IPS DF 6.9 (cell line): ENCODE measurements around the gene BEND6.
"Not testable (repeated sequence)": the region's sequence is repeated elsewhere in the genome, so short reads cannot be mapped to it uniquely, and the experiment has no call there.

Source experiments
- DNase-seq: peaks from one replicate; pipeline ENCODE4 v3.0.0-alpha.2; 2013; ENCODE audit warnings: low read depth, low spot score
- H3K27ac ChIP-seq: one replicate; pipeline ENCODE4 v1.5.1; 2013; ENCODE audit warnings: low read length, control low read depth
- H3K27me3 ChIP-seq: 2 replicates; pipeline ENCODE4 v1.6.1; 2013; ENCODE audit warnings: mild to moderate bottlenecking, low read length; ENCODE audit not compliant: control insufficient read depth, insufficient read depth
- H3K36me3 ChIP-seq: 2 replicates; pipeline ENCODE4 v1.6.1; 2013; ENCODE audit warnings: low read length; ENCODE audit not compliant: control insufficient read depth, insufficient read depth
- H3K4me1 ChIP-seq: 2 replicates; pipeline ENCODE4 v1.6.1; 2013; ENCODE audit warnings: low read length; ENCODE audit not compliant: control insufficient read depth, insufficient read depth
- H3K4me3 ChIP-seq: 2 replicates; pipeline ENCODE4 v1.5.1; 2013; ENCODE audit warnings: mild to moderate bottlenecking, low read length
- H3K9me3 ChIP-seq: 2 replicates; pipeline ENCODE4 v1.6.1; 2013; ENCODE audit warnings: low read length, inconsistent platforms; ENCODE audit not compliant: control insufficient read depth, insufficient read depth
- WGBS: extraction: QIAGEN DNeasy Blood & Tissue Kit; methylation state at CpG from one replicate; pipeline ENCODE4 v1.1.7; 2013; ENCODE audit warnings: mixed read lengths, missing lambda C conversion rate; ENCODE audit not compliant: insufficient read length, insufficient coverage; 5-methylcytosine and 5-hydroxymethylcytosine counted together

The BEND6 gene

GRCh38 chr6:57024775-57025174 is 69.9 kb downstream of the BEND6 start:
- H3K4me3 ChIP-seq, result no peak overlapping the region
- H3K9me3 ChIP-seq, result no peaks in the 10 kb centered on the region
- WGBS, result no CpG with 5 or more reads among the region's 1 CpG
- no peak overlapping the region for H3K27ac ChIP-seq
- H3K36me3 ChIP-seq, result no peaks in the 10 kb centered on the region
- no peaks in the 10 kb centered on the region for H3K27me3 ChIP-seq
- DNase-seq, result no peak
- peaks cover 1% of the 10 kb centered on the region; the same call in 1 of the 2 replicates for H3K4me1 ChIP-seq

- H3K27me3 ChIP-seq, result no peaks in the 10 kb centered on the region
- H3K9me3 ChIP-seq, result no peaks in the 10 kb centered on the region
- no peaks in the 10 kb centered on the region for H3K36me3 ChIP-seq
- no CpG with 5 or more reads among the region's 1 CpG for WGBS
- DNase-seq, result no peak
- no peak overlapping the region for H3K4me3 ChIP-seq
- H3K27ac ChIP-seq, result no peak overlapping the region
- H3K4me1 ChIP-seq, result peaks cover 1% of the 10 kb centered on the region; the same call in 1 of the 2 replicates
These were observed 71.1 kb downstream of the BEND6 start for GRCh38 chr6:57026001-57026400.

GRCh38 chr6:57027301-57027700 is 72.4 kb downstream of the BEND6 start:
- no peak for DNase-seq
- Histone ChIP-seq H3K27me3 (no peaks in the 10 kb centered on the region), H3K4me1 (peaks cover 2% of the 10 kb centered on the region; the same call in 1 of the 2 replicates), H3K27ac (no peak overlapping the region), H3K36me3 (no peaks in the 10 kb centered on the region), H3K4me3 (no peak overlapping the region), H3K9me3 (no peaks in the 10 kb centered on the region)
- WGBS, result no CpG with 5 or more reads among the region's 3 CpGs

GRCh38 chr6:57029213-57029612 is 74.3 kb downstream of the BEND6 start:
- H3K9me3 ChIP-seq, result no peaks in the 10 kb centered on the region
- no peak overlapping the region for H3K4me3 ChIP-seq
- DNase-seq, result no peak
- H3K27ac ChIP-seq, result no peak overlapping the region
- H3K36me3 ChIP-seq, result no peaks in the 10 kb centered on the region
- WGBS, result no CpG with 5 or more reads among the region's 9 CpGs
- peaks cover 2% of the 10 kb centered on the region; the same call in 1 of the 2 replicates for H3K4me1 ChIP-seq
- no peaks in the 10 kb centered on the region for H3K27me3 ChIP-seq

GRCh38 chr6:57033228-57033627 is 78.3 kb downstream of the BEND6 start:
- H3K9me3 ChIP-seq, result no peaks in the 10 kb centered on the region
- no CpG with 5 or more reads among the region's 3 CpGs for WGBS
- H3K4me3 ChIP-seq, result no peak overlapping the region
- no peak for DNase-seq
- H3K27me3 ChIP-seq, result no peaks in the 10 kb centered on the region
- peaks cover 2% of the 10 kb centered on the region; the same call in 1 of the 2 replicates for H3K4me1 ChIP-seq
- H3K27ac ChIP-seq, result no peak overlapping the region
- H3K36me3 ChIP-seq, result no peaks in the 10 kb centered on the region

GRCh38 chr6:57035549-57035948 is 80.6 kb downstream of the BEND6 start:
- Histone ChIP-seq H3K4me1 (peaks cover 2% of the 10 kb centered on the region; the same call in 1 of the 2 replicates), H3K9me3 (no peaks in the 10 kb centered on the region), H3K36me3 (no peaks in the 10 kb centered on the region), H3K4me3 (no peak overlapping the region), H3K27ac (no peak overlapping the region), H3K27me3 (no peaks in the 10 kb centered on the region)
- no CpG with 5 or more reads among the region's 3 CpGs for WGBS
- DNase-seq, result no peak

GRCh38 chr6:57038906-57039305 is 84.0 kb downstream of the BEND6 start:
- Histone ChIP-seq H3K36me3 (no peaks in the 10 kb centered on the region), H3K4me3 (no peak overlapping the region), H3K27ac (no peak overlapping the region), H3K27me3 (no peaks in the 10 kb centered on the region), H3K4me1 (no peaks in the 10 kb centered on the region), H3K9me3 (no peaks in the 10 kb centered on the region; the same call in 1 of the 2 replicates)
- DNase-seq, result no peak
- no CpG with 5 or more reads among the region's 2 CpGs for WGBS

GRCh38 chr6:57040011-57040410 is 85.1 kb downstream of the BEND6 start:
- no peaks in the 10 kb centered on the region; the same call in 1 of the 2 replicates for H3K9me3 ChIP-seq
- H3K4me3 ChIP-seq, result no peak overlapping the region
- no peak overlapping the region for H3K27ac ChIP-seq
- no peaks in the 10 kb centered on the region for H3K4me1 ChIP-seq
- WGBS, result no CpG with 5 or more reads among the region's 5 CpGs
- H3K27me3 ChIP-seq, result no peaks in the 10 kb centered on the region
- peak; percentile 39 for DNase-seq
- H3K36me3 ChIP-seq, result no peaks in the 10 kb centered on the region

- not testable (repeated sequence) for H3K27ac ChIP-seq, H3K27me3 ChIP-seq, DNase-seq, H3K4me1 ChIP-seq, H3K4me3 ChIP-seq, H3K9me3 ChIP-seq, H3K36me3 ChIP-seq
- no CpG with 5 or more reads among the region's 1 CpG for WGBS
These were observed 89.2 kb downstream of the BEND6 start for GRCh38 chr6:57044061-57044460.

- DNase-seq, result no peak
- Histone ChIP-seq H3K4me1 (no peaks in the 10 kb centered on the region; the same call in 1 of the 2 replicates), H3K9me3 (no peaks in the 10 kb centered on the region; the same call in 1 of the 2 replicates), H3K27me3 (no peaks in the 10 kb centered on the region), H3K27ac (no peak overlapping the region), H3K4me3 (no peak overlapping the region), H3K36me3 (no peaks in the 10 kb centered on the region; the same call in 1 of the 2 replicates)
- WGBS, result no CpG with 5 or more reads among the region's 2 CpGs
These were observed 89.7 kb downstream of the BEND6 start for GRCh38 chr6:57044568-57044967.
